GM23338 (cell line): ENCODE data around the gene CLP1.
"Not testable (repeated sequence)": the region's sequence is repeated elsewhere in the genome, so short reads cannot be mapped to it uniquely, and the experiment has no call there.

Source experiments
- NANOG ChIP-seq: IDR thresholded peaks from 2 replicates; pipeline ENCODE4 v1.6.1; 2016; ENCODE audit warnings: antibody characterized with exemption, borderline replicate concordance
- STAT1 ChIP-seq: IDR thresholded peaks from one replicate; pipeline ENCODE4 v1.6.1; 2016; ENCODE audit warnings: antibody characterized with exemption; ENCODE audit not compliant: unreplicated experiment

DNA sequence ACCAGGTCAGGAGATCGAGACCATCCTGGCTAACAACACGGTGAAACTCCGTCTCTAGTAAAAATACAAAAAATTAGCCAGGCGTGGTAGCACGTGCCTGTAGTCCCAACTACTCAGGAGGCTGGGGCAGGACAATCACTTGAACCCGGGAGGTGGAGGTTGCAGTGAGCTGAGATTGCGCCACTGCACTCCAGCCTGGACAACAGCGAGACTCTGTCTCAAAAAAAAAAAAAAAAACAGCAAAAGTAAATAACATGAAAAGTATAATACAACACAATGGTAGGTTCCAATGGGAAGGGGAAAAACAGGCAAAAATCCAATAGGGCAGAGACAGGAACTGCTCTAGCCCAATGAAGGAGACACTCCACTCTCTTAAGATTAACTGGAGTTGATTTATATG is 47.9 kb downstream of the CLP1 start:
- not testable (repeated sequence) for TF ChIP-seq NANOG, STAT1
